ENCODE data around the gene FGD2.

The FGD2 gene

GRCh38 chr6:36976509-36976908 is 28.9 kb upstream of the FGD2 start:
- no peaks in the 10 kb centered on the region for H3K9me3 ChIP-seq (ENCODE audit: control insufficient read depth, insufficient read depth, low read length)

DNA sequence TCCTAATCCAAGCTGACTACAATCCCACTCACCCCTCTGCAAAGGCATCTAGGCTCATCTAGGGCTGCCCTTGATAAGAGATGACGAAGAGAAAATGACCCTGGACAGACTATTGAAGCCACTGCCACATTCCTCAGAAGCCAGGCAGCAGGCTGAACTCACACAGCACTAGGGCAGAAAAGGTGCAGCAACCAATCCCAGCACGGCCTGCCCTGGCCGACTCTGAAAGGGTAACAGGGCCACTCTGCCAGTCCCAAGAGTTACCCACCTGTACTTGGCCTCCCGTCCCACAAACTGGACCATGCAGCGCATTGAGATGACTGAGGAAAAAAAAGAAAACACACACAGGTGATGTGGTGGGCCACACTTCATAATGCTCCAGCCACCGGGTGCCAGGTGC is 28.5 kb upstream of the FGD2 start:
- Histone ChIP-seq H3K27me3 (ENCODE audit: control insufficient read depth, low read length) (no peaks in the 10 kb centered on the region), H4K20me1 (ENCODE audit: control insufficient read depth, insufficient read depth, low read depth, low read length) (peaks cover 11% of the 10 kb centered on the region), H3K9me3 (ENCODE audit: control insufficient read depth, insufficient read depth, low read length) (no peaks in the 10 kb centered on the region), H3K9me2 (replicated peaks; ENCODE audit: control insufficient read depth, low read length) (no peaks in the 10 kb centered on the region), H3F3A (ENCODE audit: control insufficient read depth, insufficient read depth) (0 out of 2 replicates have a peak, but pooled peaks cover 3% of the 10 kb centered on the region), H3K36me3 (ENCODE audit: control insufficient read depth, low read length) (peaks cover 91% of the 10 kb centered on the region), H3K4me1 (ENCODE audit: control insufficient read depth, low read length) (no peaks in the 10 kb centered on the region), H3K27ac (ENCODE audit: low read depth, low read length) (no peak overlapping the region), H3K4me2 (ENCODE audit: low read length) (no peak overlapping the region), H3K79me2 (ENCODE audit: control insufficient read depth, low read length) (peaks cover 31% of the 10 kb centered on the region), H3K4me3 (ENCODE audit: low read length) (no peak overlapping the region)
- TF ChIP-seq, protein P1, sequence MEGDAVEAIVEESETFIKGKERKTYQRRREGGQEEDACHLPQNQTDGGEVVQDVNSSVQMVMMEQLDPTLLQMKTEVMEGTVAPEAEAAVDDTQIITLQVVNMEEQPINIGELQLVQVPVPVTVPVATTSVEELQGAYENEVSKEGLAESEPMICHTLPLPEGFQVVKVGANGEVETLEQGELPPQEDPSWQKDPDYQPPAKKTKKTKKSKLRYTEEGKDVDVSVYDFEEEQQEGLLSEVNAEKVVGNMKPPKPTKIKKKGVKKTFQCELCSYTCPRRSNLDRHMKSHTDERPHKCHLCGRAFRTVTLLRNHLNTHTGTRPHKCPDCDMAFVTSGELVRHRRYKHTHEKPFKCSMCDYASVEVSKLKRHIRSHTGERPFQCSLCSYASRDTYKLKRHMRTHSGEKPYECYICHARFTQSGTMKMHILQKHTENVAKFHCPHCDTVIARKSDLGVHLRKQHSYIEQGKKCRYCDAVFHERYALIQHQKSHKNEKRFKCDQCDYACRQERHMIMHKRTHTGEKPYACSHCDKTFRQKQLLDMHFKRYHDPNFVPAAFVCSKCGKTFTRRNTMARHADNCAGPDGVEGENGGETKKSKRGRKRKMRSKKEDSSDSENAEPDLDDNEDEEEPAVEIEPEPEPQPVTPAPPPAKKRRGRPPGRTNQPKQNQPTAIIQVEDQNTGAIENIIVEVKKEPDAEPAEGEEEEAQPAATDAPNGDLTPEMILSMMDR (IDR thresholded peaks at IDR 0.05; ENCODE audit: low read depth, low read length, poor library complexity, severe bottlenecking) = no peak
- TF ChIP-seq EZH2phosphoT487 (IDR thresholded peaks at IDR 0.05; ENCODE audit: borderline replicate concordance, low read length) = no peak

More at GRCh38 chr6:36976509-36976908, 28.9 kb upstream of the FGD2 start:
- 0 out of 2 replicates have a peak, but pooled peaks cover 3% of the 10 kb centered on the region for H3F3A ChIP-seq (ENCODE audit: control insufficient read depth, insufficient read depth)
- no peaks in the 10 kb centered on the region for H3K9me2 ChIP-seq (replicated peaks; ENCODE audit: control insufficient read depth, low read length)
- H3K79me2 ChIP-seq (ENCODE audit: control insufficient read depth, low read length) = peaks cover 26% of the 10 kb centered on the region
- H3K27me3 ChIP-seq (ENCODE audit: control insufficient read depth, low read length) = no peaks in the 10 kb centered on the region
- TF ChIP-seq EZH2phosphoT487 (IDR thresholded peaks at IDR 0.05; ENCODE audit: borderline replicate concordance, low read length) = no peak
- TF ChIP-seq, protein P1 (IDR thresholded peaks at IDR 0.05; ENCODE audit: low read depth, low read length, poor library complexity, severe bottlenecking) = no peak
- no peak overlapping the region for H3K27ac ChIP-seq (ENCODE audit: low read depth, low read length)
- H3K36me3 ChIP-seq (ENCODE audit: control insufficient read depth, low read length) = peaks cover 91% of the 10 kb centered on the region
- H3K4me3 ChIP-seq (ENCODE audit: low read length) = no peak overlapping the region
- no peak overlapping the region for H3K4me2 ChIP-seq (ENCODE audit: low read length)
- no peaks in the 10 kb centered on the region for H3K4me1 ChIP-seq (ENCODE audit: control insufficient read depth, low read length)
- H4K20me1 ChIP-seq (ENCODE audit: control insufficient read depth, insufficient read depth, low read depth, low read length) = peaks cover 7% of the 10 kb centered on the region

DNA sequence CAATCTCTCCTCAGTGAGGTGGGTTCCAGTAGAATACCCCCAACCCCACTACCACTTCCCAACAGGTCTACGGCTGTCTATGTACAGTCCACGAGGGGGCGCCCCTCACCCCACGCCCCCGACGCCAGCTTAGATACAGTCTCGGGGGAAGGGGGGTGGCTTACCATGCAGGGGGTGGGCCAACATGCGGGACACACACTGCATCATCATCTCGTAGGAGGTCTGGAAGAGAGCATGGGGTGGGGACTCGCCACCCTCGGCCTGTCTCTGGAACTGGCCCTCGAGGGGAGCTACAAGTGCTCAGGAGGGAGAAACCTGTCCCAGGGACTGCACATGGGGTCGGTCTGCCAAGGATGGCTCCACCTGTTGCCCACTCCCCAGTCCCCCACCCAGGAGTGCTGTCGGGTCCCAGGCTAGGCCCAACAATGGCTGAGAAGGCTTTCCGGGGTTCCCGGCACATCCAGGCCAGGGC is 27.9 kb upstream of the FGD2 start:
- H3K36me3 ChIP-seq (ENCODE audit: control insufficient read depth, low read length) = peaks cover 86% of the 10 kb centered on the region
- H3F3A ChIP-seq (ENCODE audit: control insufficient read depth, insufficient read depth) = 0 out of 2 replicates have a peak, but pooled peaks cover 3% of the 10 kb centered on the region
- H4K20me1 ChIP-seq (ENCODE audit: control insufficient read depth, insufficient read depth, low read depth, low read length) = peaks cover 11% of the 10 kb centered on the region
- H3K4me3 ChIP-seq (ENCODE audit: low read length) = no peak overlapping the region
- no peaks in the 10 kb centered on the region for H3K9me2 ChIP-seq (replicated peaks; ENCODE audit: control insufficient read depth, low read length)
- H3K27me3 ChIP-seq (ENCODE audit: control insufficient read depth, low read length) = no peaks in the 10 kb centered on the region
- H3K4me2 ChIP-seq (ENCODE audit: low read length) = no peak overlapping the region
- TF ChIP-seq EZH2phosphoT487 (IDR thresholded peaks at IDR 0.05; ENCODE audit: borderline replicate concordance, low read length) = no peak
- TF ChIP-seq, protein P1 (IDR thresholded peaks at IDR 0.05; ENCODE audit: low read depth, low read length, poor library complexity, severe bottlenecking) = peak; percentile 97
- no peaks in the 10 kb centered on the region for H3K4me1 ChIP-seq (ENCODE audit: control insufficient read depth, low read length)
- no peak overlapping the region for H3K27ac ChIP-seq (ENCODE audit: low read depth, low read length)
- H3K79me2 ChIP-seq (ENCODE audit: control insufficient read depth, low read length) = peaks cover 36% of the 10 kb centered on the region
- H3K9me3 ChIP-seq (ENCODE audit: control insufficient read depth, insufficient read depth, low read length) = no peaks in the 10 kb centered on the region
